AG20443 (cell line): ENCODE measurements around the gene ACOX2.

ENCODE experiments used
- DNase-seq: peaks from one replicate; pipeline ENCODE4 v3.0.0; 2012; ENCODE audit warnings: low spot score, mixed read lengths

ACOX2 gene

GRCh38 chr3:58471025-58471887 lies 65.7 kb downstream of the ACOX2 start:
- DNase-seq, result peak; percentile 88

- no peak for DNase-seq
Measured at GRCh38 chr3:58470363-58471024, 66.5 kb downstream of the ACOX2 start.

GRCh38 chr3:58469096-58469495 lies 67.9 kb downstream of the ACOX2 start:
- no peak for DNase-seq

GRCh38 chr3:58466899-58467563 lies 70.0 kb downstream of the ACOX2 start:
- no peak for DNase-seq

GRCh38 chr3:58464866-58465265 lies 72.1 kb downstream of the ACOX2 start:
- no peak for DNase-seq

GRCh38 chr3:58463942-58464271 lies 73.1 kb downstream of the ACOX2 start:
- no peak for DNase-seq

GRCh38 chr3:58463181-58463941 lies 73.6 kb downstream of the ACOX2 start:
- peak; percentile 94 for DNase-seq

- DNase-seq, result no peak
Measured at GRCh38 chr3:58462829-58463180, 74.2 kb downstream of the ACOX2 start.

GRCh38 chr3:58459160-58459559 lies 77.8 kb downstream of the ACOX2 start:
- no peak for DNase-seq
